WTC11 (cell line): Measurements from ENCODE around the gene MFF. TPM values are rescaled to one million over a fixed set of nuclear protein-coding genes. Genes with fewer than 3 reads are reported as not detected.

Experiments used
- ATAC-seq: fragments of 200-7000 bp; cut with Tn5 transposase; 2 replicates; pipeline ENCODE4 v1.10.0; 2021; ENCODE audit warnings: mild to moderate bottlenecking, moderate library complexity
- CTCF ChIA-PET: fragments of 300-600 bp; sonication (Branson Sonifier 250); formaldehyde crosslinking; loops from one replicate; lab custom pipeline; 2021; ENCODE audit warnings: antibody characterized with exemption; lab: Charles Lee
- POLR2A ChIA-PET: fragments of 350-600 bp; sonication (Branson Sonifier 250); formaldehyde crosslinking; loops from one replicate; lab custom pipeline; 2021; ENCODE audit warnings: antibody characterized with exemption; lab: Charles Lee
- DNase-seq: peaks from one replicate; pipeline ENCODE4 v3.0.0; 2021; ENCODE audit warnings: low spot score
- H3K27ac Mint-ChIP-seq: 2 replicates; pipeline ENCODE4 v1.8.0; 2021; ENCODE audit warnings: mixed read lengths
- H3K27me3 Mint-ChIP-seq: 2 replicates; pipeline ENCODE4 v1.8.0; 2021; ENCODE audit warnings: low read depth, mild to moderate bottlenecking, moderate library complexity, mixed read lengths
- H3K36me3 Mint-ChIP-seq: 2 replicates; pipeline ENCODE4 v1.8.0; 2021; ENCODE audit warnings: mixed read lengths
- H3K4me1 Mint-ChIP-seq: 2 replicates; pipeline ENCODE4 v1.8.0; 2022; ENCODE audit warnings: mixed read lengths
- H3K4me3 Mint-ChIP-seq: 2 replicates; pipeline ENCODE4 v1.8.0; 2021; ENCODE audit warnings: mild to moderate bottlenecking, moderate library complexity, mixed read lengths
- H3K9me3 Mint-ChIP-seq: 2 replicates; pipeline ENCODE4 v1.8.0; 2021; ENCODE audit warnings: mixed read lengths
- CREM ChIP-seq: sonication (generic); formaldehyde crosslinking; IDR thresholded peaks from 2 replicates; pipeline ENCODE4 v1.8.1; 2022; ENCODE audit warnings: mild to moderate bottlenecking, missing genetic modification reagents, moderate library complexity
- E2F4 ChIP-seq: sonication (generic); formaldehyde crosslinking; IDR thresholded peaks from 2 replicates; pipeline ENCODE4 v1.8.1; 2022; ENCODE audit warnings: low read depth, mild to moderate bottlenecking, moderate library complexity, missing genetic modification reagents, borderline replicate concordance
- ELF4 ChIP-seq: sonication (generic); formaldehyde crosslinking; IDR thresholded peaks from 2 replicates; pipeline ENCODE4 v1.8.1; 2022; ENCODE audit warnings: low read depth, mild to moderate bottlenecking, moderate library complexity, missing genetic modification reagents
- EMX1 ChIP-seq: fragments of 250-450 bp; sonication (Bioruptor Pico); IDR thresholded peaks from 2 replicates; pipeline ENCODE4 v1.8.0; 2021; ENCODE audit warnings: mild to moderate bottlenecking
- ETV6 ChIP-seq: sonication (generic); formaldehyde crosslinking; IDR thresholded peaks from 2 replicates; pipeline ENCODE4 v1.8.1; 2022; ENCODE audit warnings: mild to moderate bottlenecking, missing genetic modification reagents
- FOXP1 ChIP-seq: sonication (generic); formaldehyde crosslinking; IDR thresholded peaks from 2 replicates; pipeline ENCODE4 v1.8.0; 2022; ENCODE audit warnings: missing genetic modification reagents, mild to moderate bottlenecking, moderate library complexity, borderline replicate concordance
- FOXP4 ChIP-seq: sonication (generic); formaldehyde crosslinking; IDR thresholded peaks from 2 replicates; pipeline ENCODE4 v1.8.0; 2022; ENCODE audit warnings: mild to moderate bottlenecking, missing genetic modification reagents
- GABPB1 ChIP-seq: sonication (generic); formaldehyde crosslinking; IDR thresholded peaks from 2 replicates; pipeline ENCODE4 v1.8.1; 2023; ENCODE audit warnings: mild to moderate bottlenecking, missing genetic modification reagents
- IRF2 ChIP-seq: sonication (generic); formaldehyde crosslinking; IDR thresholded peaks from 2 replicates; pipeline ENCODE4 v1.8.0; 2022; ENCODE audit warnings: low read depth, missing genetic modification reagents, borderline replicate concordance
- MYBL2 ChIP-seq: sonication (generic); formaldehyde crosslinking; IDR thresholded peaks from 2 replicates; pipeline ENCODE4 v1.8.1; 2023; ENCODE audit warnings: mild to moderate bottlenecking, moderate library complexity, missing genetic modification reagents
- NR3C1 ChIP-seq: sonication (generic); formaldehyde crosslinking; conservative IDR thresholded peaks from 2 replicates; pipeline ENCODE4 v1.8.1; 2023; ENCODE audit warnings: low read depth, mild to moderate bottlenecking, missing genetic modification reagents
- TEAD4 ChIP-seq: sonication (generic); formaldehyde crosslinking; IDR thresholded peaks from 2 replicates; pipeline ENCODE4 v1.8.0; 2022; ENCODE audit warnings: mild to moderate bottlenecking, missing genetic modification reagents
- USF1 ChIP-seq: sonication (generic); formaldehyde crosslinking; IDR thresholded peaks from 2 replicates; pipeline ENCODE4 v1.8.0; 2022; ENCODE audit warnings: mild to moderate bottlenecking, missing genetic modification reagents
- ZBTB43 ChIP-seq: sonication (generic); formaldehyde crosslinking; IDR thresholded peaks from 2 replicates; pipeline ENCODE4 v1.8.1; 2023; ENCODE audit warnings: mild to moderate bottlenecking, missing genetic modification reagents
- ZNF219 ChIP-seq: sonication (generic); formaldehyde crosslinking; IDR thresholded peaks from 2 replicates; pipeline ENCODE4 v1.8.0; 2023; ENCODE audit warnings: missing genetic modification reagents, mild to moderate bottlenecking, borderline replicate concordance
- ZNF423 ChIP-seq: fragments of 250-450 bp; sonication (Bioruptor Pico); IDR thresholded peaks from 2 replicates; pipeline ENCODE4 v2.1.2; 2022; ENCODE audit warnings: mild to moderate bottlenecking, moderate library complexity
- ZNF671 ChIP-seq: fragments of 250-450 bp; sonication (Bioruptor Pico); IDR thresholded peaks from 2 replicates; pipeline ENCODE4 v1.8.0; 2021; ENCODE audit warnings: mild to moderate bottlenecking
- ZSCAN18 ChIP-seq: fragments of 250-450 bp; sonication (Bioruptor Pico); IDR thresholded peaks from 2 replicates; pipeline ENCODE4 v2.1.2; 2022; ENCODE audit warnings: mild to moderate bottlenecking, moderate library complexity
- total RNA-seq: library from RNA; stranded (reverse); gene quantifications from 3 replicates; pipeline ENCODE4 v1.2.3, GENCODE V29; 2021

The MFF gene
- total RNA-seq, 1 experiment from 2014 or later = 78.5 TPM

GRCh38 chr2:227402321-227402720, 77.3 kb downstream of the MFF start:
- Mint-ChIP-seq H3K36me3 (no peaks in the 10 kb centered on the region; the same call in 1 of the 2 replicates), H3K4me1 (peaks cover 11% of the 10 kb centered on the region), H3K9me3 (no peaks in the 10 kb centered on the region), H3K4me3 (no peak overlapping the region), H3K27me3 (no peaks in the 10 kb centered on the region), H3K27ac (no peak overlapping the region)
- no peak for TF ChIP-seq ZSCAN18
- TF ChIP-seq ELF4 (CRISPR knock-in tag) = no peak
- no peak for TF ChIP-seq GABPB1 (CRISPR knock-in tag)
- TF ChIP-seq FOXP1 (CRISPR knock-in tag) = no peak
- no peak for TF ChIP-seq E2F4 (CRISPR knock-in tag)
- TF ChIP-seq ZNF423 (CRISPR knock-in tag) = no peak
- no peak for TF ChIP-seq ZNF219 (CRISPR knock-in tag)
- TF ChIP-seq NR3C1 (CRISPR knock-in tag) = no peak
- no peak for TF ChIP-seq IRF2
- no peak for TF ChIP-seq CREM (CRISPR knock-in tag)
- no peak for TF ChIP-seq EMX1 (CRISPR knock-in tag)
- no peak for TF ChIP-seq TEAD4 (CRISPR knock-in tag)
- no peak for ATAC-seq
- DNase-seq = no peak
- ChIA-PET CTCF (no interaction called here), POLR2A (interaction anchor here (0.6 kb wide), 1 partner anchor 17 kb away, joined by 3 read pairs; no protein-coding TSS in a partner anchor)

GRCh38 chr2:227402959-227403358, 77.9 kb downstream of the MFF start:
- H3K27ac Mint-ChIP-seq = no peak overlapping the region
- no peak overlapping the region for H3K4me3 Mint-ChIP-seq
- DNase-seq = no peak
- no peak for TF ChIP-seq ZNF671 (CRISPR knock-in tag)
- TF ChIP-seq USF1 (CRISPR knock-in tag) = no peak
- TF ChIP-seq ETV6 (CRISPR knock-in tag) = no peak
- TF ChIP-seq FOXP4 (CRISPR knock-in tag) = no peak
- TF ChIP-seq ZBTB43 (CRISPR knock-in tag) = no peak
- TF ChIP-seq MYBL2 (CRISPR knock-in tag) = no peak
- ChIA-PET CTCF (no interaction called here), POLR2A (no interaction called here)
- no peak for ATAC-seq
- H3K9me3 Mint-ChIP-seq = no peaks in the 10 kb centered on the region
- no peaks in the 10 kb centered on the region; the same call in 1 of the 2 replicates for H3K36me3 Mint-ChIP-seq
- peaks cover 11% of the 10 kb centered on the region for H3K4me1 Mint-ChIP-seq
- H3K27me3 Mint-ChIP-seq = no peaks in the 10 kb centered on the region
